Measurements from ENCODE around the gene MT1F. TPM values are rescaled to one million over a fixed set of nuclear protein-coding genes. Genes with fewer than 3 reads are reported as not detected.

MT1F gene
- total RNA-seq, 2 experiments from 2014 or later, result 7.0 to 7.1 TPM

DNA sequence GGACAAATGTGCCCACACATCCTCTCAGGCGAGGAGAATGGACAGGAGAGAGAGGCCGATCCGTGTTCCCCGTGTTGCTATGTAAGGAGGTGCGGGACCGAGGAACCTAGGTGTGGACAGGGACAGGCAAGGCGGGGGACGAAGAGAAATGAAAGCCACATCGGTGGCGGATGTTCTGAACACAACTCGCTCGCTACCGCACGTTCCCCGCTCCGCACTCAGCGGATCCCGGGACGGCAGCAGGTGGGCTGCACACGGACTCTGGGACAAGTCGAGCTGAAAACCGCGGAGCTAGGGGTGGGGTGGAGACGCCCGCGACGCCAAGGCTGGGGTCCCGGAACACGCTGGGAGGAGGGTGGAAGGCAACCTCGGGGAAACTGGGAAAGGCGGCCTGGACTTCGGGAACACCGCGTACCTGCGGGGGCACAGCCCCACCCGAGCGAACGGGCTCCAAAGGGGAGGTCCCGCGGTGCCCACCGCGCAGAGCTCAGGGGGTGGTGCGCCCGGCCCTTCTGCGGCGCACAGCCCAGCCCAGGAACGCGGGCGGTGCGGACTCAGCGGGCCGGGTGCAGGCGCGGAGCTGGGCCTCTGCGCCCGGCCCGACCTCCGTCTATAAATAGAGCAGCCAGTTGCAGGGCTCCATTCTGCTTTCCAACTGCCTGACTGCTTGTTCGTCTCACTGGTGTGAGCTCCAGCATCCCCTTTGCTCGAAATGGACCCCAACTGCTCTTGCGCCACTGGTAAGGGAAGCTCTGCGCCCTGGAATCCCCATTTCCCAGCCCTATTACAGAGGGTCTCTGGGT is 32.4 kb upstream of the MT1F start, which contains the start of gene MT1E:
Gene MT1E (plus strand): TSS at position 642 of the 803 bp plus-strand sequence. CDS start 71 bp downstream, at position 713.
- ChIA-PET POLR2A (interaction anchor here (0.7 to 3.0 kb wide), 8 partner anchors 8 to 57 kb away, joined by 3 to 31 read pairs (median 5); partner anchors contain the start of genes MT1F, MT1X and MT2A), CTCF (interaction anchor here (0.6 to 1.2 kb wide), 6 partner anchors 10 to 37 kb away, joined by 3 to 9 read pairs (median 5); partner anchors contain the start of gene MT2A)
- ATAC-seq (peak; percentile 88), DNase-seq (peak; percentile 82)
- intact Hi-C loops (cut with DNase I, micrococcal nuclease), result loop anchor here (1.0 to 2.0 kb wide), 7 partner anchors 16 to 57 kb away; partner anchors contain the start of genes MT1F (in 1 of the 2), MT1G (in 1 of the 2), MT1H (in 1 of the 2) and MT1X (in 1 of the 2)
- Mint-ChIP-seq H3K36me3 (ENCODE audit: low read depth) (no peaks in the 10 kb centered on the region), H3K4me3 (peak within 1 kb of the TSS; percentile 71), H3K27ac (peak within 1 kb of the TSS; percentile 79), H3K9me3 (ENCODE audit: low read depth) (no peaks in the 10 kb centered on the region), H3K4me1 (peaks cover 14% of the 10 kb centered on the region), H3K27me3 (peaks cover 26% of the 10 kb centered on the region)

DNA sequence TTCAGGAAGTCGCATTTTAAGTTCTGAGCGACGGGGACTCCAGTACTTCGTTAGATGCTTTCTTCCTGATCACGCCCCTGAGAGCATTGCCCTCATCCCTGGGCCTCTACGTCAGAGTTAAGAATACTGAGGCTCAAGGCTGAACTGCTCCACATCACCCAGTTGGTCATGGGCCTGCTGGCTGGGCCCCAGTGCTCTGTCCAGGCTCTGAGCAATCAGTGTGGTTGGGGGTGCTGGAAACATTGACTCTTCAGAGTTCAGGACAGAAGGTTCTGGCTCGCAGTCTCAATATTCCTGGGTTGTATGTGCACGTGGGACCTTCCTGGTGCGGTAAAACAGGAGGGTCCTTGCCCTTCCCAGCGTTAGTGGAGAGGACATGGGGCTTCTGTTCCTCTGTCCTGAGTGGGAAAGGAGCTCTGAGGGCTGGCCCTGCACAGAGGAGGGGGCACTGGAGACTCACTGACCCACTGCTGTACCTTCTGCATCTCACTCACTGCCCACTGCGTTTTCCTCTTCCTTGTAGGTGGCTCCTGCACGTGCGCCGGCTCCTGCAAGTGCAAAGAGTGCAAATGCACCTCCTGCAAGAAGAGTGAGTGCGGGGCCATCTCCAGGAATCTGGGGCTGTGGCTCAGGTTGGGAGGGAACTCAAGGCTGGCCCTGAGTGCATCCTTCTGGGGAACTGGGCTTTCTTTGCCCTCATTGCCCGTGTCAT is 31.7 kb upstream of the MT1F start:
- Mint-ChIP-seq H3K4me1 (peaks cover 14% of the 10 kb centered on the region), H3K27me3 (peaks cover 31% of the 10 kb centered on the region), H3K36me3 (ENCODE audit: low read depth) (no peaks in the 10 kb centered on the region), H3K9me3 (ENCODE audit: low read depth) (no peaks in the 10 kb centered on the region), H3K4me3 (peak overlapping the region; percentile 71), H3K27ac (peak overlapping the region; percentile 55)
- intact Hi-C loops (cut with DNase I, micrococcal nuclease), result loop anchor here (1.0 to 2.0 kb wide), 7 partner anchors 17 to 56 kb away; partner anchors contain the start of genes MT1F (in 1 of the 2), MT1G (in 1 of the 2), MT1H (in 1 of the 2) and MT1X (in 1 of the 2)
- DNase-seq (peak; percentile 29), ATAC-seq (peak; percentile 28)
- ChIA-PET CTCF (interaction anchor here (0.7 to 1.2 kb wide), 5 partner anchors 15 to 37 kb away, joined by 3 to 9 read pairs (median 6); partner anchors contain the start of gene MT2A), POLR2A (interaction anchor here (0.7 to 3.0 kb wide), 8 partner anchors 8 to 56 kb away, joined by 3 to 31 read pairs (median 5); partner anchors contain the start of genes MT1F, MT1X and MT2A)

DNA sequence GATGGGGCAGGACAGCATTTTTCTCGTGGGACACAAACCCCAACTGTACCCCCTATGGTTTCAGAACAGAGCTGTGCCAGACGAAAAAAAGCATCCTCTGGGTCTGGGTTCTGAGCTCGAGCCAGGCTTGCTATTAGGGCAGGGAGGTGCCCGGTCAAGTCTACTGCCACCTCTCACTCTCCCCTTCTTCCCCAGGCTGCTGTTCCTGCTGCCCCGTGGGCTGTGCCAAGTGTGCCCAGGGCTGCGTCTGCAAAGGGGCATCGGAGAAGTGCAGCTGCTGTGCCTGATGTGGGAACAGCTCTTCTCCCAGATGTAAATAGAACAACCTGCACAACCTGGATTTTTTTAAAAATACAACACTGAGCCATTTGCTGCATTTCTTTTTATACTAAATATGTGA is 31.1 kb upstream of the MT1F start:
- peak overlapping the region; percentile 71 for H3K4me3 Mint-ChIP-seq
- no peak for ATAC-seq
- POLR2A ChIA-PET, result interaction anchor here (3.0 kb wide), 1 partner anchor 18 kb away, joined by 31 read pairs; the partner anchor contains the start of gene MT2A
- intact Hi-C loops (cut with DNase I, micrococcal nuclease), result no loop called here
- peaks cover 14% of the 10 kb centered on the region for H3K4me1 Mint-ChIP-seq
- CTCF ChIA-PET, result interaction anchor here (0.6 to 0.7 kb wide), 2 partner anchors 37 to 283 kb away, joined by 3 to 5 read pairs; no protein-coding TSS in a partner anchor
- no peaks in the 10 kb centered on the region for H3K36me3 Mint-ChIP-seq (ENCODE audit: low read depth)
- DNase-seq, result no peak
- H3K27ac Mint-ChIP-seq, result no peak overlapping the region
- peaks cover 37% of the 10 kb centered on the region for H3K27me3 Mint-ChIP-seq
- no peaks in the 10 kb centered on the region for H3K9me3 Mint-ChIP-seq (ENCODE audit: low read depth)

DNA sequence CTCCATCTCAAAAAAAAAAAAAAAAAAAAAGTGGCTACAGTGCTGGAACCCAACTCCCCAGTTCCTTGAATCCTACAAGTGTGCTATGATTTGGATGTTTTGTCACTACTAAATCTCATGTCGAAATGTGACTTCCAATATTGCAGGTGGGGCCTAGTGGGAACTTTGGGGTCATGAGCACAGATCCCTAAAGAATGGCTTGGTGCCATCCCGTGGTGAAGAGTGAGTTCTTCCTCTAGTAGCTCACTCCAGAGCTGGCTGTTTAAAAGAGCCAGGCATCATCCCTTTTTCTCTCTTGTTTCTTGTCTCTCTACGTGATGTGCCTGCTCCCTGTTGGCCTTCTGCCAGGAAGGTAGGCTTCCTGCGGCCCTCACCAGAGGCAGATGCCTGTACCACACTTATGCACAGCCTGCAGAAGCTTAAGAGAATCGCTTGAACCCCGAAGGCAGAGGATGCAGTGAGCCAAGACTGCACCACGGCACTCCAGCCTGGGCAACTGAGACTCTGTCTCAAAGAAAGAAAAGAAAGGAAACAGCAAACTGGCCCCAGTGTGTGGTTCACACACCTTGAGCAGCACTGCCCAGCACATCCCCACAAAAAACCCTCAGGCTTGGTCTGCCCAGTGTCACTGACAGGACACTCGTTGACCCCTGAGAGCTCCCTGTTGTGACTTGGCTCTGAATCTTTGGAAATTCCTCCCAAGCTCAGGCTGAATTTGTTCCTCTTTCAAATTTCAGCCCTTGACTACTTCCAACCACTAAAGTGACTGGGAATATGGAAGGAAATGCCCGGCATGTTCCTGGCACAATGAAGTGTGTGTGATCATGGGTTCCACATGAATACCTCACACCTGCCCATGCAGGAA is 29.0 kb upstream of the MT1F start:
- intact Hi-C loops (cut with DNase I, micrococcal nuclease), result no loop called here
- peaks cover 50% of the 10 kb centered on the region for H3K27me3 Mint-ChIP-seq
- no peaks in the 10 kb centered on the region for H3K36me3 Mint-ChIP-seq (ENCODE audit: low read depth)
- H3K27ac Mint-ChIP-seq, result no peak overlapping the region
- no peak for DNase-seq
- no peak overlapping the region for H3K4me3 Mint-ChIP-seq
- H3K4me1 Mint-ChIP-seq, result peaks cover 21% of the 10 kb centered on the region
- CTCF ChIA-PET, result interaction anchor here (1.2 kb wide), 1 partner anchor 28 kb away, joined by 3 read pairs; no protein-coding TSS in a partner anchor
- no peak for ATAC-seq
- POLR2A ChIA-PET, result no interaction called here
- H3K9me3 Mint-ChIP-seq (ENCODE audit: low read depth), result no peaks in the 10 kb centered on the region

DNA sequence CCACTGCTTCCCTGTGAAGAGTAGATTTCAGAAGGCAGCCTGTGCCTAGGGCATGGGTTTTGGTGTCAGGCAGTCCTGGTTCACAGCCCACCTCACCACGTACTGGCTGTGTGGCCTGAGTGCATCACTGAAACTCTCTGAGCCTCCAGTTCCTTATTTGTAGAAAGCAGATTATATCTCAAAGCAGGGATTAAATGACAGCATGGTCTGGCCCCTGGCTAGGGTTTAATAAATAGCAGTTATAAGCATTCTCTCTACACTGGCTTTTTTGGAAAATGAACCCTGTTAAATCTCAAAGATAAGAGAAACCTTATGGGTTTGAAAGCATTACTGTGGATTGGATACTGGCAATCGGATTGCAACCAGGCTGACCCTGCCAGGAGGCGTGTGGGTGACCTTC is 28.2 kb upstream of the MT1F start:
- Mint-ChIP-seq H3K9me3 (ENCODE audit: low read depth) (no peaks in the 10 kb centered on the region), H3K36me3 (ENCODE audit: low read depth) (no peaks in the 10 kb centered on the region), H3K4me3 (no peak overlapping the region), H3K27me3 (peaks cover 55% of the 10 kb centered on the region), H3K4me1 (peaks cover 21% of the 10 kb centered on the region), H3K27ac (no peak overlapping the region)
- intact Hi-C loops (cut with DNase I, micrococcal nuclease), result no loop called here
- no peak for ATAC-seq
- ChIA-PET CTCF (interaction anchor here (1.2 to 1.8 kb wide), 4 partner anchors 12 to 32 kb away, joined by 4 to 8 read pairs (median 4); no protein-coding TSS in a partner anchor), POLR2A (no interaction called here)
- no peak for DNase-seq

DNA sequence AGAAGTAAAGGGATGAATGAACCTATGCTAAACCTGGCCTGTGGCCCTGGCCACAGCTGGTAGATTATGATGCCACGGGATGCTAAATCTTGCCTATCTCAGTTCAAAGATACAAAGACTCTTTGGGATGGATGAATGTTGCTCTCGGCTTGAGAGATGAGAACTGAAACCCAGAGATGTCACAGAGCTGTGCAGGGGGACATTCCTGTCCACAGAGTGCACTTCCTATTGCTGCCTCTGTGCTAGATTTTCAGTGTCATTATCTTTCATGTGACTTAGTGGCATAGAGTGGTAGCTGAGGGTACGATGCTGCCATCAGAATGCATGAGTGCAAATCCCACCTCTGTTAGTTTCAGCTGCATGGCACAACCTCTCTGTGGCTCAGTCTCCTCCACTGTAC is 27.6 kb upstream of the MT1F start:
- no peak overlapping the region for H3K27ac Mint-ChIP-seq
- CTCF ChIA-PET, result interaction anchor here (1.2 to 1.8 kb wide), 4 partner anchors 11 to 31 kb away, joined by 4 to 8 read pairs (median 4); no protein-coding TSS in a partner anchor
- intact Hi-C loops (cut with DNase I, micrococcal nuclease), result no loop called here
- ATAC-seq (peak; percentile 48), DNase-seq (no peak)
- no peak overlapping the region for H3K4me3 Mint-ChIP-seq
- peaks cover 57% of the 10 kb centered on the region for H3K27me3 Mint-ChIP-seq
- H3K36me3 Mint-ChIP-seq (ENCODE audit: low read depth), result no peaks in the 10 kb centered on the region
- H3K9me3 Mint-ChIP-seq (ENCODE audit: low read depth), result no peaks in the 10 kb centered on the region
- POLR2A ChIA-PET, result no interaction called here
- H3K4me1 Mint-ChIP-seq, result peaks cover 21% of the 10 kb centered on the region

DNA sequence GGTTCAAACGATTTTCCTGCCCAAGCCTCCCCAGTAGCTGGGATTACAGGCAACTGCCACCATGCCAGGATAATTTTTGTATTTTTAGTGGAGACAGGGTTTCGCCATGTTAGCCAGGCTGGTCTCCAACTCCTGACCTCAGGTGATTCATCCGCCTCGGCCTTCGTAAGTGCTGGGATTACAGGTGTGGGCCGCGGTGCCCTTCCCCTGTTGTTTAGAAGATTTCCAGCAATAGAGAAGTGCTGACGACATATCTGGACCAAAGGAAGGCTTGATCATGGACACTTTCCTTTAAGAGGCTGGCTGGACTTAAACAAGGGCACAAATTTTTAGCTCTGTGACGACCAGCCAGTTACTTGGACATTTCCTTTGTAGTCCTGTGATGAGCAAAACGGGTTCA is 26.6 kb upstream of the MT1F start:
- Mint-ChIP-seq H3K27me3 (peaks cover 56% of the 10 kb centered on the region), H3K4me3 (no peak overlapping the region), H3K9me3 (ENCODE audit: low read depth) (no peaks in the 10 kb centered on the region), H3K4me1 (peaks cover 20% of the 10 kb centered on the region), H3K27ac (no peak overlapping the region), H3K36me3 (ENCODE audit: low read depth) (no peaks in the 10 kb centered on the region)
- DNase-seq (no peak), ATAC-seq (no peak)
- POLR2A ChIA-PET, result no interaction called here
- CTCF ChIA-PET, result interaction anchor here (0.9 to 1.8 kb wide), 5 partner anchors 10 to 30 kb away, joined by 3 to 8 read pairs (median 3); no protein-coding TSS in a partner anchor
- intact Hi-C loops (cut with DNase I, micrococcal nuclease), result no loop called here

DNA sequence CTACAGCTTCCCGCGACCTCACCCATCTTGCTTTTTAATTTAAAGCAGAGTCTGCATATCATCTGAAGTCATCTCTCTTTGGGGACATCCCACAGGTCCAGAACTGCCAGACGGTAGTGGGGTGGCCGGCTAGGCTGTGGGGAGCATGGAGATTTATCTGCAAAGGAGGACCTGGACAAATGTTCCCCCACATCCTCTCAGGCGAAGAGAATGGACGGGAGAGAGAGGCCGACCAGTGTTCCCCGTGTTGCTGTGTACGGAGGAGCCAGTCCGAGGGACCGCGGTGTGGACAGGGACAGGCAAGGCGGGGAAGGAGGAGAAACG is 26.0 kb upstream of the MT1F start:
- intact Hi-C loops (cut with DNase I, micrococcal nuclease), result no loop called here
- peak overlapping the region; percentile 37 for H3K4me3 Mint-ChIP-seq
- H3K27me3 Mint-ChIP-seq, result peaks cover 59% of the 10 kb centered on the region
- H3K4me1 Mint-ChIP-seq, result peaks cover 18% of the 10 kb centered on the region
- H3K36me3 Mint-ChIP-seq (ENCODE audit: low read depth), result no peaks in the 10 kb centered on the region
- no peak overlapping the region for H3K27ac Mint-ChIP-seq
- ATAC-seq, result no peak
- DNase-seq, result no peak
- H3K9me3 Mint-ChIP-seq (ENCODE audit: low read depth), result no peaks in the 10 kb centered on the region
- POLR2A ChIA-PET, result no interaction called here
- CTCF ChIA-PET, result interaction anchor here (0.9 to 1.2 kb wide), 2 partner anchors 11 to 26 kb away, joined by 3 read pairs; no protein-coding TSS in a partner anchor

DNA sequence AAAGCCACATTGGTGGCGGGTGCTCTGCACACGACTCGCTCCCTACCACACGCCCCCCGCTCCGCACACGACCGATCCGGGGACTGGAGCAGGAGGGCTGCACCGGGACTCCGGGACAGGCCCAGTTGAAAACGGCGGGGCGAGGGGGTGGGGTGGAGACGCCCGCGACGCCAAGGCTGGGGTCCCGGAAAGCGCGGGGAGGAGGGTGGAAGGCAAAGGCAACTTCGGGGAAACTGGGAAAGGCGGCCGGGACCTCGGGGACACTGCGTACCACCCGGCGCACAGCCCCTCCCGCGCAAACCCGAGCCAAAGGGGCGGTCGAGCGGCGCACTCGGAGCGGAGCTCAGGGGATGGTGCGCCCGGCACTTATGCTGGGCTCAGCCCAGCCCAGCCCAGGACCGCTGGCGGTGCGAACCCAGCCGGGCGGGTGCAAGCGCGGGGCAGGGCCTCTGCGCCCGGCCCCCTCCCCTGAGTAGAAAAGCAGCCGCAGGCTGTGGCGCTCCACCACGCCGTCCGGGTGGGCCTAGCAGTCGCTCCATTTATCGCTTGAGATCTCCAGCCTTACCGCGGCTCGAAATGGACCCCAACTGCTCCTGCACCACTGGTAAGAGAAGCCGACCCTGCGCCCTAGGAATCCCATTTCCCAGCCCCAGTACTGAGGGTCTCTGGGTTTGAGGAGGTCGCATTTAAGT is 25.5 kb upstream of the MT1F start, which contains the start of gene MT1M:
Gene MT1M (plus strand): TSS at position 504 of the 692 bp plus-strand sequence. CDS start 73 bp downstream, at position 577.
- Mint-ChIP-seq H3K9me3 (ENCODE audit: low read depth) (no peaks in the 10 kb centered on the region), H3K27me3 (peaks cover 60% of the 10 kb centered on the region), H3K4me1 (peaks cover 18% of the 10 kb centered on the region), H3K36me3 (ENCODE audit: low read depth) (no peaks in the 10 kb centered on the region), H3K27ac (no peak within 1 kb of the TSS), H3K4me3 (peak within 1 kb of the TSS; percentile 52)
- ChIA-PET CTCF (interaction anchor here (1.2 kb wide), 1 partner anchor 27 kb away, joined by 3 read pairs; no protein-coding TSS in a partner anchor), POLR2A (no interaction called here)
- DNase-seq, result peak; percentile 22
- intact Hi-C loops (cut with DNase I, micrococcal nuclease), result no loop called here
- no peak for ATAC-seq

DNA sequence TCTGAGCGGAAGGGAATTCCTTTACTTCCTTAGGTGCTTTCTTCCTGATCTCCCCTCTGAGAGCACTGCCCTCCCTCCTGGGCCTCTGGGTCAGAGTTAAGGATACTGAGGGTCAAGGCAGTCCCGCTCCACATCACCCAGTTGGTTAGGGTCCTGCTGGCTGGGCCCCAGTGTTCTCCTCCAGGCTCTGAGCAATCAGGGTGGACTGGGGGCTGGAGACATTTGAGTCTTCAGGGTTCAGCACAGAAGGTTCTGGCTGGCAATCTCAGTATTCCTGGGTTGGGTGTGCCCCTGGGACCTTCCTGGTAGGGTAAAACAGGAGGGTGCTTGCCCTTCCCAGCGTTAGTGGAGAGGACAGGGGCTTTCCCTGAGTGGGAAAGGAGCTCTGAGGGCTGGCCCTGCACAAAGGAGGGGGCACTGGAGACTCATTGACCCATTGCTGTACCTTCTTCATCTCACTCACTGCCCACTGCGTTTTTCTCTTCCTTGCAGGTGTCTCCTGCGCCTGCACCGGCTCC is 24.9 kb upstream of the MT1F start:
- Mint-ChIP-seq H3K4me1 (peaks cover 21% of the 10 kb centered on the region), H3K9me3 (ENCODE audit: low read depth) (no peaks in the 10 kb centered on the region), H3K27ac (no peak overlapping the region), H3K36me3 (ENCODE audit: low read depth) (no peaks in the 10 kb centered on the region), H3K27me3 (peaks cover 66% of the 10 kb centered on the region), H3K4me3 (peak overlapping the region; percentile 52)
- ChIA-PET POLR2A (no interaction called here), CTCF (no interaction called here)
- DNase-seq (no peak), ATAC-seq (no peak)
- intact Hi-C loops (cut with DNase I, micrococcal nuclease), result no loop called here

All from activated CD4-positive, alpha-beta T cell treated with anti-CD3 and anti-CD28 coated beads for 36 hours (primary cell).